Neutrophil (primary cell): ENCODE measurements around the gene SLC28A3.

Source experiments
- H3K27ac ChIP-seq: fragments of 200-600 bp; sonication (generic); 2 replicates; pipeline ENCODE4 v1.5.1; 2016; ENCODE audit warnings: mild to moderate bottlenecking, moderate library complexity
- H3K27me3 ChIP-seq: fragments of 200-600 bp; sonication (generic); 2 replicates; pipeline ENCODE4 v1.6.0; 2016; ENCODE audit warnings: mild to moderate bottlenecking
- H3K36me3 ChIP-seq: fragments of 200-600 bp; sonication (generic); 2 replicates; pipeline ENCODE4 v1.5.1; 2017
- H3K4me1 ChIP-seq, 2 experiments: fragments of 200-600 bp in 1 of 2; sonication (generic) in 1 of 2; 1 replicate in 1 of 2; 2 replicates in 1 of 2; pipeline versions ENCODE4 v1.5.1 to v1.6.1; 2013 to 2016; ENCODE audit warnings: low read depth in 1 of 2, low read length in 1 of 2, mild to moderate bottlenecking in 1 of 2, moderate library complexity in 1 of 2; ENCODE audit not compliant: control insufficient read depth in 1 of 2, insufficient read depth in 1 of 2
- H3K4me3 ChIP-seq, 2 experiments: fragments of 200-600 bp in 1 of 2; sonication (generic) in 1 of 2; 1 replicate in 1 of 2; 2 replicates in 1 of 2; pipeline ENCODE4 v1.5.1; 2013 to 2016; ENCODE audit warnings: low read depth in 1 of 2, low read length in 1 of 2, mild to moderate bottlenecking in 1 of 2, moderate library complexity in 1 of 2
- H3K9me3 ChIP-seq: fragments of 200-600 bp; sonication (generic); 2 replicates; pipeline ENCODE4 v1.5.1; 2016
- CTCF ChIP-seq: fragments of 200-600 bp; sonication (generic); IDR thresholded peaks from 2 replicates; pipeline ENCODE4 v1.5.1; 2016; ENCODE audit warnings: antibody characterized with exemption

SLC28A3 gene

GRCh38 chr9:84301851-84302250, 38.7 kb downstream of the SLC28A3 start:
- TF ChIP-seq CTCF: no peak
- H3K4me3 ChIP-seq: no peak overlapping the region
- H3K9me3 ChIP-seq: no peaks in the 10 kb centered on the region
- peaks cover 7 to 9% of the 10 kb centered on the region in 2 experiments for H3K4me1 ChIP-seq
- H3K27ac ChIP-seq: peak overlapping the region; percentile 51
- no peaks in the 10 kb centered on the region for H3K36me3 ChIP-seq
- no peaks in the 10 kb centered on the region for H3K27me3 ChIP-seq

- H3K27me3 ChIP-seq: no peaks in the 10 kb centered on the region
- H3K9me3 ChIP-seq: no peaks in the 10 kb centered on the region
- H3K4me3 ChIP-seq: no peak overlapping the region
- H3K27ac ChIP-seq: no peak overlapping the region
- TF ChIP-seq CTCF: no peak
- peaks cover 7 to 9% of the 10 kb centered on the region in 2 experiments for H3K4me1 ChIP-seq
- no peaks in the 10 kb centered on the region for H3K36me3 ChIP-seq
Observed at GRCh38 chr9:84300271-84300670, 40.3 kb downstream of the SLC28A3 start.

GRCh38 chr9:84297162-84297821, 43.3 kb downstream of the SLC28A3 start:
- Histone ChIP-seq H3K27ac (no peak overlapping the region), H3K27me3 (no peaks in the 10 kb centered on the region)

GRCh38 chr9:84296146-84296843, 44.3 kb downstream of the SLC28A3 start:
- peaks cover 22 to 23% of the 10 kb centered on the region in 2 experiments for H3K4me1 ChIP-seq
- no peaks in the 10 kb centered on the region for H3K9me3 ChIP-seq
- H3K27ac ChIP-seq: no peak overlapping the region
- H3K36me3 ChIP-seq: no peaks in the 10 kb centered on the region
- TF ChIP-seq CTCF: no peak
- no peak overlapping the region for H3K4me3 ChIP-seq
- H3K27me3 ChIP-seq: no peaks in the 10 kb centered on the region

More at GRCh38 chr9:84297162-84297821, 43.3 kb downstream of the SLC28A3 start:
- no peak for TF ChIP-seq CTCF
- Histone ChIP-seq H3K4me3 (no peak overlapping the region), H3K36me3 (no peaks in the 10 kb centered on the region), H3K9me3 (no peaks in the 10 kb centered on the region), H3K4me1 (peaks cover 29 to 31% of the 10 kb centered on the region in 2 experiments)

- no peaks in the 10 kb centered on the region for H3K9me3 ChIP-seq
- H3K4me1 ChIP-seq: peaks cover 22 to 23% of the 10 kb centered on the region in 2 experiments
- no peak overlapping the region for H3K4me3 ChIP-seq
- H3K27ac ChIP-seq: peak overlapping the region; percentile 79
- H3K36me3 ChIP-seq: peaks cover 7% of the 10 kb centered on the region
- no peaks in the 10 kb centered on the region for H3K27me3 ChIP-seq
- TF ChIP-seq CTCF: no peak
Observed at GRCh38 chr9:84294241-84294950, 46.2 kb downstream of the SLC28A3 start.
